OCI-LY3 (cell line): ENCODE results near the gene WFIKKN2.
"Not testable (repeated sequence)": the region's sequence is repeated elsewhere in the genome, so short reads cannot be mapped to it uniquely, and the experiment has no call there.

Experiments used
- H2AFZ ChIP-seq: fragments of 200-600, 300-600 bp; shearing (Covaris generic); 2 replicates; pipeline ENCODE4 v1.6.0; 2014; ENCODE audit warnings: antibody characterized with exemption, low read depth, low read length
- H3K27ac ChIP-seq: fragments of 200-600, 300-600 bp; sonication (generic); 2 replicates; pipeline ENCODE4 v1.5.1; 2014; ENCODE audit warnings: mild to moderate bottlenecking, low read length, moderate library complexity, mixed read lengths
- H3K27me3 ChIP-seq: fragments of 200-600, 300-600 bp; sonication (generic); 2 replicates; pipeline ENCODE4 v1.6.1; 2014; ENCODE audit warnings: low read depth, low read length, mixed read lengths
- H3K36me3 ChIP-seq: fragments of 200-600, 300-600 bp; sonication (generic); replicated peaks from 2 replicates; pipeline ENCODE3; 2014; ENCODE audit warnings: low read depth, low read length, mixed read lengths
- H3K4me1 ChIP-seq: fragments of 300-600, 200-600 bp; sonication (generic); 2 replicates; pipeline ENCODE4 v1.6.1; 2014; ENCODE audit warnings: low read length, mixed read lengths
- H3K4me2 ChIP-seq: fragments of 200-600, 300-600 bp; sonication (generic); 2 replicates; pipeline ENCODE4 v1.6.1; 2014; ENCODE audit warnings: low read length, mixed read lengths
- H3K4me3 ChIP-seq: fragments of 300-600, 200-600 bp; sonication (generic); 2 replicates; pipeline ENCODE4 v1.5.1; 2014; ENCODE audit warnings: antibody characterized with exemption, mild to moderate bottlenecking, low read length, moderate library complexity
- H3K79me2 ChIP-seq: fragments of 300-600, 200-600 bp; shearing (Covaris generic); 2 replicates; pipeline ENCODE4 v1.6.1; 2014; ENCODE audit warnings: mild to moderate bottlenecking, low read length, mixed read lengths
- H3K9ac ChIP-seq: fragments of 300-600, 200-600 bp; shearing (Covaris generic); 2 replicates; pipeline ENCODE4 v1.6.0; 2014; ENCODE audit warnings: mild to moderate bottlenecking, low read length, moderate library complexity
- H3K9me3 ChIP-seq: fragments of 200-600, 300-600 bp; shearing (Covaris generic); 2 replicates; pipeline ENCODE4 v1.6.1; 2014; ENCODE audit warnings: low read length, mixed read lengths; ENCODE audit not compliant: insufficient read depth
- H4K20me1 ChIP-seq: fragments of 200-600, 300-600 bp; sonication (generic); 2 replicates; pipeline ENCODE4 v1.6.1; 2016; ENCODE audit warnings: low read length, mixed read lengths; ENCODE audit not compliant: insufficient read depth
- EZH2phosphoT487 ChIP-seq: fragments of 200-600 bp; shearing (Covaris generic); IDR thresholded peaks from 2 replicates; pipeline ENCODE4 v1.6.1; 2018; ENCODE audit warnings: antibody characterized with exemption, mixed run types, low read depth
- TF ChIP-seq, protein P1 (sequence below): fragments of 200-600, 300-600 bp; sonication (generic); IDR thresholded peaks from 2 replicates; pipeline ENCODE4 v1.5.1; 2014; ENCODE audit warnings: antibody characterized with exemption, low read length, low read depth

WFIKKN2 gene

DNA sequence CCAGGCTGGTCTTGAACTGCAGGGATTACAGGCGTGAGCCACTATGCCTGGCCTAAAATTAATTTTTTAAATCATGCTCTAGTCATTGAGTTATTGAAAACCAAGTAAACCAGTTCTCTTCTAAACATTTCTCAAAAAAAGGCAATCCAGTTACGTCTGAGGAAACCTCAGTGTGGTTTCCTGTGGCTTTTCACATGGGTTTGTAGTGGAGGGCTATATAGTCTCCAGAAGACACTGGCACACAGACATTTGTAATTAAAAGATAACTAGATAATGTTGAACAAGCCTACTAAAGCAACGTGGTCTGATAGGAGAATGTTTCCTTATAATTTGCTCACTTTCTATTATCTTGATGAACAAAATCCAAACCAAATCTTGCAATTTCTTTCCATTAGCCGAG, 36.0 kb downstream of the WFIKKN2 start:
- no peak overlapping the region for H3K4me3 ChIP-seq
- H3K9ac ChIP-seq, result no peak overlapping the region
- H3K27me3 ChIP-seq, result no peaks in the 10 kb centered on the region
- no peak overlapping the region for H3K27ac ChIP-seq
- no peak overlapping the region for H2AFZ ChIP-seq
- no peaks in the 10 kb centered on the region for H3K36me3 ChIP-seq
- H4K20me1 ChIP-seq, result no peaks in the 10 kb centered on the region
- H3K79me2 ChIP-seq, result no peaks in the 10 kb centered on the region; the same call in 1 of the 2 replicates
- no peak overlapping the region for H3K4me2 ChIP-seq
- no peaks in the 10 kb centered on the region for H3K9me3 ChIP-seq
- TF ChIP-seq, protein P1, sequence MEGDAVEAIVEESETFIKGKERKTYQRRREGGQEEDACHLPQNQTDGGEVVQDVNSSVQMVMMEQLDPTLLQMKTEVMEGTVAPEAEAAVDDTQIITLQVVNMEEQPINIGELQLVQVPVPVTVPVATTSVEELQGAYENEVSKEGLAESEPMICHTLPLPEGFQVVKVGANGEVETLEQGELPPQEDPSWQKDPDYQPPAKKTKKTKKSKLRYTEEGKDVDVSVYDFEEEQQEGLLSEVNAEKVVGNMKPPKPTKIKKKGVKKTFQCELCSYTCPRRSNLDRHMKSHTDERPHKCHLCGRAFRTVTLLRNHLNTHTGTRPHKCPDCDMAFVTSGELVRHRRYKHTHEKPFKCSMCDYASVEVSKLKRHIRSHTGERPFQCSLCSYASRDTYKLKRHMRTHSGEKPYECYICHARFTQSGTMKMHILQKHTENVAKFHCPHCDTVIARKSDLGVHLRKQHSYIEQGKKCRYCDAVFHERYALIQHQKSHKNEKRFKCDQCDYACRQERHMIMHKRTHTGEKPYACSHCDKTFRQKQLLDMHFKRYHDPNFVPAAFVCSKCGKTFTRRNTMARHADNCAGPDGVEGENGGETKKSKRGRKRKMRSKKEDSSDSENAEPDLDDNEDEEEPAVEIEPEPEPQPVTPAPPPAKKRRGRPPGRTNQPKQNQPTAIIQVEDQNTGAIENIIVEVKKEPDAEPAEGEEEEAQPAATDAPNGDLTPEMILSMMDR, result no peak
- TF ChIP-seq EZH2phosphoT487, result no peak
- peaks cover 14% of the 10 kb centered on the region for H3K4me1 ChIP-seq

DNA sequence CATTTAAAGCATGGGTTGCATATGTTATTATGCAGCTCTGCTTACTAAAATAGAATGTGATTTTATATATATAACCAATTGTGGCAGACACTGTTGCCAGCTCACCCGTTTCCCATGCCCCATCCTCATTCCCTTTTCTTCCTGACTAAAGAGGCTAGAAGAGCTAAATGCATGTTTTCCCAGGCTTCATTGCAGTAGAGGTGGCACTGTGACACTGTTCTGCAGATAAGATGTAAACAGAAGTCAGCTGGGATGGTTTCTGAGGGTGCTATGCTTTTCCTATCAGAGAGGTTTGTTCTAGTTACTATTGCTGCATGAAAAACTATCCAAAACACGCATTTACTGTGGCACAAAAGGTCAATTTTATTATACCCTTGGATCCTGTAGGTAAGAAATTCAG, 36.5 kb downstream of the WFIKKN2 start:
- H3K9ac ChIP-seq, result no peak overlapping the region

DNA sequence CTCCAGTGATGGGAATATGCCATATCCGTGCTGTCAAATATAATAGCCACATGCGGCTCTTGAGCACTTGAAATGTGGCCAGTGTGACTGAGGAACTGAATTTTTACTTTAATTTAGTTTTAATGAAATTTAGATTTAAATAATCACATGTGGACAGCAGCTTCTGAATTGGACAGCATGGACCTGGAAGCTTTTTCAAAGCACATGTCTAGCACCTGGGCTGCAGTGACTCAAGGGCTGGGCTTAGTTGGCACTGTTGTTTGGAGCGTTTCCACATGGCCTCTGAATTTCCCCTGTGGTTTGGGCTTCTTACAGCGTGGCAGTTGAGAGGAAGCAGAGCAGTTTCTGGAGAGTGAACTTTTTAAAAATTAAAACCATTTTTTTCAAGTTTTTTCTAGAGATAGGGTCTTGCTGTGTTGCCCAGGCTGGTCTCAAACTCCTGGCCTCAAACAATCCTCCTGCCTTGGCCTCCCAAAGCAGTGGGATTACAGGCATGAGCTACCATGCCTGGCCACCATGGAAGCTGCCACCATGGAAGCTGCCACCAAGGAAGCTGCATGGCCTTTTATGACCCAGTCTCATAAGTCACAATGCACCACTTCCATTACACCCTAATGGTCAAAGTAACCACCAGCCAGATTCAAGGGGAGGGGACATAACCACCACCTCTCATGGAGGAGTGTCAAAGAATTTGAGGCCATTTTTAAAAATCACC, 37.5 kb downstream of the WFIKKN2 start:
- H3K4me2 ChIP-seq, result no peak overlapping the region
- no peaks in the 10 kb centered on the region for H4K20me1 ChIP-seq
- no peaks in the 10 kb centered on the region for H3K27me3 ChIP-seq
- H3K4me1 ChIP-seq, result peaks cover 13% of the 10 kb centered on the region
- H3K9me3 ChIP-seq, result no peaks in the 10 kb centered on the region
- H3K27ac ChIP-seq, result no peak overlapping the region
- no peak overlapping the region for H3K4me3 ChIP-seq
- no peaks in the 10 kb centered on the region for H3K79me2 ChIP-seq
- no peak overlapping the region for H2AFZ ChIP-seq
- TF ChIP-seq, protein P1, result no peak
- TF ChIP-seq EZH2phosphoT487, result no peak
- no peaks in the 10 kb centered on the region for H3K36me3 ChIP-seq
- no peak overlapping the region for H3K9ac ChIP-seq

More for the DNA sequence above, 36.5 kb downstream of the WFIKKN2 start:
- peaks cover 14% of the 10 kb centered on the region for H3K4me1 ChIP-seq
- H2AFZ ChIP-seq, result no peak overlapping the region
- H3K27me3 ChIP-seq, result no peaks in the 10 kb centered on the region
- H4K20me1 ChIP-seq, result no peaks in the 10 kb centered on the region
- TF ChIP-seq, protein P1, result no peak
- TF ChIP-seq EZH2phosphoT487, result no peak
- H3K27ac ChIP-seq, result no peak overlapping the region
- H3K9me3 ChIP-seq, result no peaks in the 10 kb centered on the region
- H3K4me3 ChIP-seq, result no peak overlapping the region
- no peaks in the 10 kb centered on the region; the same call in 1 of the 2 replicates for H3K79me2 ChIP-seq
- no peaks in the 10 kb centered on the region for H3K36me3 ChIP-seq
- no peak overlapping the region for H3K4me2 ChIP-seq

DNA sequence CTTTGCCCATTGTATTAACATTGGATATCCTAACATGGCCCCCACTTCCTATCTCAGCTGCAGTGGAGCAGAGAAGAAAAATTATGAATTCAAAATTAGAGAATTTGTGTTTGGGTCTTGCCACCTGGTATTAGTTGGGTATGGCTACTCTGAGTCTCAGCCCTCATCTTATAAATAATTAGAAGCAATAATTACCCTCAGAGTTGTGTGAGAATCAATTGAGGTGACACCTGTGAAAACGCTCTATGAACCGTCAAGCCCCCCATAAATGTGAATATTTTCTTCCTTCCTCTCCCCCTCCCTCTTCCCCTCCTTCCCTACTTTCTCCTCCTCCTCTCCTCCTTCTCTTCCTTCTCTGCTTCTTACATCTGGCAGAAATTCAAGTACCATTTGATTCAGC, 39.7 kb downstream of the WFIKKN2 start:
- H3K9me3 ChIP-seq, result no peaks in the 10 kb centered on the region
- no peak for TF ChIP-seq EZH2phosphoT487
- TF ChIP-seq, protein P1, result no peak
- H2AFZ ChIP-seq, result no peak overlapping the region
- H3K27ac ChIP-seq, result no peak overlapping the region
- H4K20me1 ChIP-seq, result no peaks in the 10 kb centered on the region
- no peaks in the 10 kb centered on the region for H3K79me2 ChIP-seq
- peaks cover 7% of the 10 kb centered on the region for H3K4me1 ChIP-seq
- H3K4me2 ChIP-seq, result no peak overlapping the region
- no peak overlapping the region for H3K9ac ChIP-seq
- no peaks in the 10 kb centered on the region for H3K27me3 ChIP-seq
- no peak overlapping the region for H3K4me3 ChIP-seq
- H3K36me3 ChIP-seq, result no peaks in the 10 kb centered on the region

DNA sequence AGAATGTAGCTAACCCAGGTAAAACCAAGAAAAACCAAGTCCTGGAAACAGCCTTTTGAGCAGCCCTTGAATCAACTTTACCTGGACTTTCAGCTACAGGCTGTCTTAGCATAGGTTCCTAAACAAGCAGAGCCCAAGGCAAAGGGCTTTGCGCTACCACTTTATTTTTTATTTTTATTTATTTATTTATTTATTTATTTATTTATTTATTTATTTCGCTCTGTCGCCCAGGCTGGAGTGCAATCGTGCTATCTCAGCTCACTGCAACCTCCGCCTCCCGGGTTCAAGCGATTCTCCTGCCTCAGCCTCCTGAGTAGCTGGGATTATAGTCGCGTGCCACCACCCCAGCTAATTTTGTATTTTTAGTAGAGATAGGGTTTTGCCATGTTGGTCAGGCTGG, 41.7 kb downstream of the WFIKKN2 start:
- not testable (repeated sequence) for H3K9me3 ChIP-seq, H3K9ac ChIP-seq, H3K36me3 ChIP-seq, H4K20me1 ChIP-seq, H3K4me1 ChIP-seq, H3K79me2 ChIP-seq, H3K27ac ChIP-seq, H3K4me3 ChIP-seq, H2AFZ ChIP-seq, H3K4me2 ChIP-seq, H3K27me3 ChIP-seq
